Caco-2 (cell line): ENCODE results near the gene TRPC4AP. TPM values are rescaled to one million over a fixed set of nuclear protein-coding genes. Genes with fewer than 3 reads are reported as not detected.

Experiments used
- BruUV-seq: library from RNA; stranded (reverse); fragments of 400-500 nt; replicated peaks from 2 replicates; lab custom pipeline; 2021; lab: Mats Ljungman, UMichigan
- CTCF ChIA-PET: fragments of 300-600 bp; sonication (Branson Sonifier 250); formaldehyde crosslinking; loops from one replicate; lab custom pipeline; 2022; ENCODE audit warnings: antibody characterized with exemption; lab: Charles Lee
- POLR2A ChIA-PET: fragments of 300-600 bp; sonication (Branson Sonifier 250); formaldehyde crosslinking; loops from one replicate; lab custom pipeline; 2022; ENCODE audit warnings: antibody characterized with exemption; lab: Charles Lee
- DNase-seq, 2 experiments: peaks; one replicate each; pipeline versions ENCODE4 v3.0.0 to v3.0.0-alpha.2; 2020 to 2022
- H3K27me3 ChIP-seq: replicated peaks from 2 replicates; pipeline ENCODE4 v1.6.0; 2011; ENCODE audit warnings: low read length; ENCODE audit not compliant: control insufficient read depth, insufficient read depth
- H3K36me3 ChIP-seq: 2 replicates; pipeline ENCODE4 v1.5.1; 2011; ENCODE audit warnings: low read length; ENCODE audit not compliant: control insufficient read depth, insufficient read depth
- H3K4me1 ChIP-seq: fragments of 250-450 bp; sonication (Bioruptor Pico); 2 replicates; pipeline ENCODE4 v1.5.1; 2020; ENCODE audit warnings: mild to moderate bottlenecking
- H3K4me3 ChIP-seq: 2 replicates; pipeline ENCODE4 v1.5.1; 2011; ENCODE audit warnings: low read depth, mild to moderate bottlenecking, control low read depth, low read length
- H3K9me3 ChIP-seq: fragments of 250-450 bp; sonication (Bioruptor Pico); 2 replicates; pipeline ENCODE4 v1.5.1; 2020; ENCODE audit warnings: mild to moderate bottlenecking, moderate library complexity
- H3K27ac Mint-ChIP-seq: one replicate; pipeline ENCODE4 v1.8.0; 2022; ENCODE audit warnings: mixed read lengths; ENCODE audit not compliant: unreplicated experiment
- H3K27me3 Mint-ChIP-seq: one replicate; pipeline ENCODE4 v1.8.0; 2022; ENCODE audit warnings: mixed read lengths; ENCODE audit not compliant: insufficient read depth, unreplicated experiment
- H3K36me3 Mint-ChIP-seq: one replicate; pipeline ENCODE4 v1.8.0; 2022; ENCODE audit warnings: mild to moderate bottlenecking, mixed read lengths; ENCODE audit not compliant: insufficient read depth, unreplicated experiment
- H3K4me1 Mint-ChIP-seq: one replicate; pipeline ENCODE4 v1.8.0; 2022; ENCODE audit warnings: low read depth, mixed read lengths; ENCODE audit not compliant: unreplicated experiment
- H3K4me3 Mint-ChIP-seq: one replicate; pipeline ENCODE4 v1.8.0; 2022; ENCODE audit warnings: mild to moderate bottlenecking, moderate library complexity, mixed read lengths; ENCODE audit not compliant: unreplicated experiment
- H3K9me3 Mint-ChIP-seq: one replicate; pipeline ENCODE4 v1.8.0; 2022; ENCODE audit warnings: mixed read lengths; ENCODE audit not compliant: unreplicated experiment
- CTCF ChIP-seq, 2 experiments: fragments of 200-600 bp in 1 of 2; IDR thresholded peaks; 1 replicate in 1 of 2; 2 replicates in 1 of 2; pipeline versions ENCODE4 v1.5.1 to v1.8.0; 2011 to 2022; ENCODE audit warnings: antibody characterized with exemption in 1 of 2, control low read depth in 1 of 2, inconsistent platforms in 1 of 2, low read depth in 1 of 2, low read length in 1 of 2, mild to moderate bottlenecking in 1 of 2, moderate library complexity in 1 of 2; ENCODE audit not compliant: insufficient read depth in 1 of 2, severe bottlenecking in 1 of 2, unreplicated experiment in 1 of 2
- intact Hi-C: fragments of 100-400 bp; cut with micrococcal nuclease; formaldehyde crosslinking; loops from one replicate; pipeline ENCODE4 v1.10.0; 2022; ENCODE audit not compliant: unreplicated experiment
- total RNA-seq: library from RNA; stranded (reverse); gene quantifications from 2 replicates; pipeline ENCODE4 v1.2.3, GENCODE V29; 2022

Gene TRPC4AP
- total RNA-seq, 1 experiment from 2014 or later = 144 TPM

GRCh38 chr20:34998331-34998950 lies 94.2 kb downstream of the TRPC4AP start:
- DNase-seq = peak; percentile 42 to 65
- Mint-ChIP-seq H3K27ac (peak overlapping the region; percentile 27), H3K4me1 (no peaks in the 10 kb centered on the region), H3K27me3 (no peaks in the 10 kb centered on the region), H3K4me3 (no peak overlapping the region), H3K9me3 (no peaks in the 10 kb centered on the region), H3K36me3 (peaks cover 87% of the 10 kb centered on the region)
- POLR2A ChIA-PET = interaction anchor here (0.6 kb wide), 1 partner anchor 49 kb away, joined by 4 read pairs; no protein-coding TSS in a partner anchor
- Histone ChIP-seq H3K4me1 (no peaks in the 10 kb centered on the region), H3K4me3 (no peak overlapping the region), H3K9me3 (no peaks in the 10 kb centered on the region), H3K27me3 (no peaks in the 10 kb centered on the region), H3K36me3 (peaks cover 13% of the 10 kb centered on the region)
- CTCF ChIA-PET = interaction anchor here (0.6 to 2.5 kb wide), 4 partner anchors 98 to 344 kb away, joined by 3 to 13 read pairs (median 4); partner anchors contain the start of gene ACSS2
- peak in 1 of 2 experiments; percentile 7 for TF ChIP-seq CTCF (IDR thresholded peaks at IDR 0.05; ENCODE audit: insufficient read depth in 1 of 2, low read depth in 1 of 2, low read length in 1 of 2, severe bottlenecking in 1 of 2, unreplicated experiment in 1 of 2)
- no TSS peak for BruUV-seq
- intact Hi-C loops = no loop called here

GRCh38 chr20:34997774-34998173 lies 94.8 kb downstream of the TRPC4AP start:
- Mint-ChIP-seq H3K9me3 (no peaks in the 10 kb centered on the region), H3K27ac (peak overlapping the region; percentile 27), H3K4me3 (no peak overlapping the region), H3K36me3 (peaks cover 89% of the 10 kb centered on the region), H3K27me3 (no peaks in the 10 kb centered on the region), H3K4me1 (no peaks in the 10 kb centered on the region)
- ChIA-PET CTCF (interaction anchor here (0.6 to 2.5 kb wide), 4 partner anchors 98 to 343 kb away, joined by 3 to 13 read pairs (median 4); partner anchors contain the start of gene ACSS2), POLR2A (no interaction called here)
- no peaks in the 10 kb centered on the region for H3K4me1 ChIP-seq
- intact Hi-C loops = no loop called here
- no peak for DNase-seq
- H3K9me3 ChIP-seq = no peaks in the 10 kb centered on the region
- H3K27me3 ChIP-seq = no peaks in the 10 kb centered on the region
- BruUV-seq = no TSS peak
- H3K36me3 ChIP-seq = peaks cover 13% of the 10 kb centered on the region
- no peak overlapping the region for H3K4me3 ChIP-seq
- no peak for TF ChIP-seq CTCF (IDR thresholded peaks at IDR 0.05; ENCODE audit: insufficient read depth in 1 of 2, low read depth in 1 of 2, low read length in 1 of 2, severe bottlenecking in 1 of 2, unreplicated experiment in 1 of 2)

GRCh38 chr20:34997131-34997561 lies 95.5 kb downstream of the TRPC4AP start:
- no TSS peak for BruUV-seq
- Mint-ChIP-seq H3K9me3 (no peaks in the 10 kb centered on the region), H3K27ac (peak overlapping the region; percentile 27), H3K27me3 (no peaks in the 10 kb centered on the region), H3K36me3 (peaks cover 86% of the 10 kb centered on the region), H3K4me3 (no peak overlapping the region), H3K4me1 (no peaks in the 10 kb centered on the region)
- no peak overlapping the region for H3K4me3 ChIP-seq
- ChIA-PET POLR2A (no interaction called here), CTCF (interaction anchor here (1.0 to 2.5 kb wide), 2 partner anchors 123 to 124 kb away, joined by 3 to 13 read pairs; no protein-coding TSS in a partner anchor)
- intact Hi-C loops = no loop called here
- H3K9me3 ChIP-seq = no peaks in the 10 kb centered on the region
- no peak for TF ChIP-seq CTCF (IDR thresholded peaks at IDR 0.05; ENCODE audit: insufficient read depth in 1 of 2, low read depth in 1 of 2, low read length in 1 of 2, severe bottlenecking in 1 of 2, unreplicated experiment in 1 of 2)
- no peaks in the 10 kb centered on the region for H3K4me1 ChIP-seq
- DNase-seq = no peak
- peaks cover 10% of the 10 kb centered on the region for H3K36me3 ChIP-seq
- H3K27me3 ChIP-seq = no peaks in the 10 kb centered on the region
